ENCODE results near the gene LRMDA. TPM values are rescaled to one million over a fixed set of nuclear protein-coding genes. Genes with fewer than 3 reads are reported as not detected.

LRMDA gene
- total and polyA plus RNA-seq, 2 of the 8 experiments (the other 6 are each of a cell fraction or from before 2014, with no cell fraction given) = 0.86 to 2.8 TPM

- TF ChIP-seq SIN3A (conservative IDR thresholded peaks at IDR 0.05 in 1 of 2, IDR thresholded peaks at IDR 0.05 in 1 of 2; ENCODE audit: low read depth in 1 of 2, low read length in 2 of 2) = no peak
- TF ChIP-seq KDM4A (IDR thresholded peaks at IDR 0.05; ENCODE audit: low read depth, low read length, severe bottlenecking) = no peak
- TF ChIP-seq HDAC6 (IDR thresholded peaks at IDR 0.05; ENCODE audit: low read depth, low read length) = no peak
- no peak for TF ChIP-seq POLR2AphosphoS5 (IDR thresholded peaks at IDR 0.05; ENCODE audit: low read depth, low read length)
- TF ChIP-seq MAX (IDR thresholded peaks at IDR 0.05) = no peak
- TF ChIP-seq E2F6 (IDR thresholded peaks at IDR 0.05) = peak; percentile 87
- TF ChIP-seq CHD1 (IDR thresholded peaks at IDR 0.05; ENCODE audit: low read depth, low read length) = no peak
- no peak for TF ChIP-seq HDAC2 (IDR thresholded peaks at IDR 0.05; ENCODE audit: borderline replicate concordance in 1 of 2, low read depth in 2 of 2, low read length in 2 of 2)
- no peak for TF ChIP-seq BRCA1 (IDR thresholded peaks at IDR 0.05; ENCODE audit: low read depth, low read length)
- no peak for TF ChIP-seq CEBPB (IDR thresholded peaks at IDR 0.05; ENCODE audit: low read depth, low read length)
- no peak for TF ChIP-seq CBX8 (IDR thresholded peaks at IDR 0.05; ENCODE audit: borderline replicate concordance, low read depth, low read length)
- no peak for TF ChIP-seq BACH1 (IDR thresholded peaks at IDR 0.05; ENCODE audit: low read length)
- TF ChIP-seq GABPA (IDR thresholded peaks at IDR 0.05; ENCODE audit: borderline replicate concordance, insufficient read depth, low read length) = no peak
- TF ChIP-seq MAFK (IDR thresholded peaks at IDR 0.05; ENCODE audit: low read depth, low read length) = no peak
- TF ChIP-seq RFX5 (IDR thresholded peaks at IDR 0.05; ENCODE audit: borderline replicate concordance, low read depth, low read length) = no peak
- TF ChIP-seq EZH2 (IDR thresholded peaks at IDR 0.05; ENCODE audit: low read depth, low read length, severe bottlenecking) = no peak
- TF ChIP-seq TAF1 (IDR thresholded peaks at IDR 0.05; ENCODE audit: low read depth, low read length) = no peak
- TF ChIP-seq CTCF (IDR thresholded peaks at IDR 0.05; ENCODE audit: control extremely low read depth in 1 of 3, insufficient read depth in 1 of 3, low read depth in 1 of 3, low read length in 3 of 3) = peak; percentile 24 to 73 (median 69)
- peak; percentile 88 for TF ChIP-seq YY1 (IDR thresholded peaks at IDR 0.05; ENCODE audit: low read depth, low read length)
Measured at GRCh38 chr10:76547352-76547972, 1116.0 kb downstream of the LRMDA start (continued).
